HEK293T (cell line): ENCODE measurements around the gene SUSD6.

Source experiments
- SP1 ChIP-seq: fragments of 450-650 bp; IDR thresholded peaks from 2 replicates; pipeline ENCODE4 v1.6.1; 2017
- TARDBP ChIP-seq: fragments of 450-650 bp; IDR thresholded peaks from 2 replicates; pipeline ENCODE4 v1.6.1; 2016

DNA sequence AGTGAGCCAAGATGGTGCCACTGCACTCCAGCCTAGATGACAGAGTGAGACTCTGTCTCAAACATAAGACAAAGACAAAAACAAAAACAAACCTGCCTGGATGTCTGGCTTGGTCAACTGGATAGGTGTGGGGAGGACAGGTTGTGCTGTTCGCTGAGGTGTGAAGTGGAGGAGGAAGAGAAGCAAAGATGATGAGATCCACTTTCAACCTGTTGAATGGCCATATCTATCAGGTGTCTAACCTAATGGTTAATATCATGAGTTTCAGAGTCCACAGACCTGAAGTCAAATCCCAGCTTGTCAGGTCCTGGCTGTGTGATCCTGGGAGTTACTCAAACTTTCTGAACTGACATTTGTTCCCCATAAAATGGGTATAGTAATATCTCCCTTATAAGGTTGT is 27.0 kb upstream of the SUSD6 start:
- TF ChIP-seq TARDBP, result no peak
- no peak for TF ChIP-seq SP1
